Measurements from ENCODE around the gene GDPD5.

- no peak for TF ChIP-seq EZH2 (IDR thresholded peaks at IDR 0.05; ENCODE audit: low read length, missing control alignments)
- TF ChIP-seq, protein P1, sequence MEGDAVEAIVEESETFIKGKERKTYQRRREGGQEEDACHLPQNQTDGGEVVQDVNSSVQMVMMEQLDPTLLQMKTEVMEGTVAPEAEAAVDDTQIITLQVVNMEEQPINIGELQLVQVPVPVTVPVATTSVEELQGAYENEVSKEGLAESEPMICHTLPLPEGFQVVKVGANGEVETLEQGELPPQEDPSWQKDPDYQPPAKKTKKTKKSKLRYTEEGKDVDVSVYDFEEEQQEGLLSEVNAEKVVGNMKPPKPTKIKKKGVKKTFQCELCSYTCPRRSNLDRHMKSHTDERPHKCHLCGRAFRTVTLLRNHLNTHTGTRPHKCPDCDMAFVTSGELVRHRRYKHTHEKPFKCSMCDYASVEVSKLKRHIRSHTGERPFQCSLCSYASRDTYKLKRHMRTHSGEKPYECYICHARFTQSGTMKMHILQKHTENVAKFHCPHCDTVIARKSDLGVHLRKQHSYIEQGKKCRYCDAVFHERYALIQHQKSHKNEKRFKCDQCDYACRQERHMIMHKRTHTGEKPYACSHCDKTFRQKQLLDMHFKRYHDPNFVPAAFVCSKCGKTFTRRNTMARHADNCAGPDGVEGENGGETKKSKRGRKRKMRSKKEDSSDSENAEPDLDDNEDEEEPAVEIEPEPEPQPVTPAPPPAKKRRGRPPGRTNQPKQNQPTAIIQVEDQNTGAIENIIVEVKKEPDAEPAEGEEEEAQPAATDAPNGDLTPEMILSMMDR (conservative IDR thresholded peaks at IDR 0.05 in 1 of 2, IDR thresholded peaks at IDR 0.05 in 1 of 2; ENCODE audit: low read depth in 1 of 2, low read length in 2 of 2): no peak
Measured at GRCh38 chr11:75454987-75455386, 70.8 kb downstream of the GDPD5 start.

Measured in fibroblast of lung (primary cell).